GM23338 (cell line): ENCODE measurements around the gene ATP5F1B.

Experiments used
- CREB1 ChIP-seq: fragments of 250-450 bp; sonication (Bioruptor Pico); IDR thresholded peaks from 2 replicates; pipeline ENCODE4 v1.5.0; 2020; ENCODE audit warnings: low read depth, mild to moderate bottlenecking, moderate library complexity
- CTCF ChIP-seq, 2 experiments: fragments of 200-600 bp in 1 of 2; sonication (generic) in 1 of 2; conservative IDR thresholded peaks; 2 replicates each; pipeline versions ENCODE4 v1.5.1 to v1.6.1; 2016 to 2017; ENCODE audit warnings: antibody characterized with exemption in 2 of 2, low read depth in 2 of 2, mild to moderate bottlenecking in 2 of 2, moderate library complexity in 1 of 2
- EZH2 ChIP-seq: fragments of 200-600 bp; sonication (generic); IDR thresholded peaks from one replicate; pipeline ENCODE4 v1.8.0; 2017; ENCODE audit warnings: antibody characterized with exemption, mild to moderate bottlenecking, low read depth; ENCODE audit not compliant: unreplicated experiment
- EZH2phosphoT487 ChIP-seq: fragments of 200-600 bp; sonication (generic); IDR thresholded peaks from one replicate; pipeline ENCODE4 v1.8.1; 2018; ENCODE audit warnings: antibody characterized with exemption; ENCODE audit not compliant: unreplicated experiment
- JUNB ChIP-seq: IDR thresholded peaks from one replicate; pipeline ENCODE4 v1.6.1; 2016; ENCODE audit warnings: antibody characterized with exemption; ENCODE audit not compliant: unreplicated experiment
- NANOG ChIP-seq: IDR thresholded peaks from 2 replicates; pipeline ENCODE4 v1.6.1; 2016; ENCODE audit warnings: antibody characterized with exemption, borderline replicate concordance
- POLR2AphosphoS5 ChIP-seq: IDR thresholded peaks from 2 replicates; pipeline ENCODE4 v1.6.1; 2016; ENCODE audit warnings: antibody characterized with exemption, low read depth
- REST ChIP-seq: IDR thresholded peaks from one replicate; pipeline ENCODE4 v1.6.1; 2018; ENCODE audit warnings: antibody characterized with exemption; ENCODE audit not compliant: unreplicated experiment

GRCh38 chr12:56628671-56629458 is 16.9 kb downstream of the ATP5F1B start:
- TF ChIP-seq REST (no peak), CTCF (conservative IDR thresholded peaks at IDR 0.05; ENCODE audit: low read depth in 2 of 2) (no peak), POLR2AphosphoS5 (no peak), EZH2phosphoT487 (no peak), CREB1 (CRISPR knock-in tag) (no peak), EZH2 (no peak), JUNB (no peak), NANOG (no peak)
